Activated T-helper 2 cell treated with anti-CD3 and anti-CD28 coated beads, Interferon-gamma antibody, Interleukin-2, Interleukin-4, amounts not matched to agents 10 μg/mL and 5 μg/mL and 100 μg/mL, durations not matched to agents 14 hours and 24 hours and 36 hours (primary cell): ENCODE measurements around the gene GAS2L1. TPM values are rescaled to one million over a fixed set of nuclear protein-coding genes. Genes with fewer than 3 reads are reported as not detected.

Experiments
- DNase-seq: peaks from one replicate; pipeline ENCODE4 v3.0.0; 2021; ENCODE audit warnings: low spot score
- H3K27ac Mint-ChIP-seq: one replicate; pipeline ENCODE4 v1.8.0; 2021; ENCODE audit warnings: mixed read lengths
- H3K27me3 Mint-ChIP-seq: one replicate; pipeline ENCODE4 v1.8.0; 2021; ENCODE audit warnings: low read depth, mixed read lengths
- H3K36me3 Mint-ChIP-seq: one replicate; pipeline ENCODE4 v1.8.0; 2021; ENCODE audit warnings: low read depth, mixed read lengths
- H3K4me1 Mint-ChIP-seq: one replicate; pipeline ENCODE4 v1.8.0; 2021; ENCODE audit warnings: low read depth, mixed read lengths
- H3K4me3 Mint-ChIP-seq: one replicate; pipeline ENCODE4 v1.8.0; 2021; ENCODE audit warnings: low read depth, mild to moderate bottlenecking, moderate library complexity, mixed read lengths
- H3K9me3 Mint-ChIP-seq: one replicate; pipeline ENCODE4 v1.8.0; 2021; ENCODE audit warnings: mixed read lengths
- intact Hi-C: fragments of 100-400 bp; cut with micrococcal nuclease; formaldehyde crosslinking; loops from one replicate; pipeline ENCODE4 v1.15.1; 2023
- total RNA-seq: library from RNA; stranded (reverse); gene quantifications from 2 replicates; pipeline ENCODE4 v1.2.3, GENCODE V29; 2022

Gene GAS2L1
- total RNA-seq, 1 donor from 2014 or later: 3.4 TPM

GRCh38 chr22:29307596-29308147 is 1.2 kb downstream of the GAS2L1 start:
- intact Hi-C loops: no loop called here
- Mint-ChIP-seq H3K4me1 (peaks cover 14% of the 10 kb centered on the region), H3K9me3 (no peaks in the 10 kb centered on the region), H3K27ac (peak overlapping the region; percentile 12), H3K36me3 (no peaks in the 10 kb centered on the region), H3K4me3 (peak overlapping the region; percentile 79), H3K27me3 (peaks cover 9% of the 10 kb centered on the region)
- no peak for DNase-seq

DNA sequence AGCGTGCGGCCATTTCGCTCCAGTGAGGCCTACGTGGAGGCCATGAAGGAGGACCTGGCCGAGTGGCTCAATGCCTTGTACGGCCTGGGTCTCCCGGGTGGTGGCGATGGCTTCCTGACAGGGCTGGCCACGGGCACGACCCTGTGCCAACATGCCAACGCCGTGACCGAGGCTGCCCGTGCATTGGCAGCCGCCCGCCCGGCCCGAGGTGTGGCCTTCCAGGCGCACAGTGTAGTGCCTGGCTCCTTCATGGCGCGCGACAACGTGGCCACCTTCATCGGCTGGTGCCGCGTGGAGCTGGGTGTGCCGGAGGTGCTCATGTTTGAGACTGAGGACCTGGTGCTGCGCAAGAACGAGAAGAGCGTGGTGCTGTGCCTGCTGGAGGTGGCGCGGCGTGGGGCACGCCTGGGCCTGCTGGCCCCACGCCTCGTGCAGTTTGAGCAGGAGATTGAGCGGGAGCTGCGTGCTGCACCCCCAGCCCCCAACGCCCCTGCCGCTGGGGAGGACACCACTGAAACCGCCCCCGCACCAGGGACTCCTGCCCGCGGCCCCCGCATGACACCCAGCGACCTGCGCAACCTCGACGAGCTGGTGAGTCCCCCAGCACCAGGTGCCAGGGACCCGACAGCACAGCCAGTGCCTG is 1.8 kb downstream of the GAS2L1 start:
- DNase-seq: no peak
- Mint-ChIP-seq H3K4me1 (peaks cover 14% of the 10 kb centered on the region), H3K27ac (no peak overlapping the region), H3K4me3 (no peak overlapping the region), H3K9me3 (no peaks in the 10 kb centered on the region), H3K36me3 (no peaks in the 10 kb centered on the region), H3K27me3 (peaks cover 15% of the 10 kb centered on the region)
- intact Hi-C loops: no loop called here

DNA sequence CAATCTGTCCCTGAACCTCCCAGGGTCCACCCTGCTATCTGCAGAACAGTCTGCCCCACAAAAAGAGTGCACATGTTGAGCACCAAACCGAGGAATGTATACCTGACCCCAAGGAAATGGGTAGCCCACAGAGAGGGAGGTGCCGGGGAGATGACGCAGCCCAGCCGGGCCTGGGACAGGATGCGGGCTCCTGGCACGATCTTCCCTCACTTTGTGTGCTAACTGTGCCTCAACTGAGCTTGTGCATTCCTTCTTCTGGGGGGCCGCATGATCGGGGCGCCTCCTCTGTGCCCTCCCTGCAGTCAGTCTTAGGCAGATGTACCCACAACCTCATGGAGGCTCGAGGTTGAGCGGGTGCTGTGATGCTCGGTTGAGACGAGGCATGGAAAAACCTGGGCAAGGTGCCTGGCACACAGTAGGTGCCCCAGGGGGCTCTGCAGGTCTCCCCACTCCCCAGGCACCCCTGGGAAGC is 2.4 kb downstream of the GAS2L1 start:
- no peaks in the 10 kb centered on the region for H3K9me3 Mint-ChIP-seq
- intact Hi-C loops: no loop called here
- H3K36me3 Mint-ChIP-seq: no peaks in the 10 kb centered on the region
- peak; percentile 28 for DNase-seq
- H3K27ac Mint-ChIP-seq: no peak overlapping the region
- peak overlapping the region; percentile 13 for H3K4me3 Mint-ChIP-seq
- H3K4me1 Mint-ChIP-seq: peaks cover 17% of the 10 kb centered on the region
- H3K27me3 Mint-ChIP-seq: peaks cover 20% of the 10 kb centered on the region

DNA sequence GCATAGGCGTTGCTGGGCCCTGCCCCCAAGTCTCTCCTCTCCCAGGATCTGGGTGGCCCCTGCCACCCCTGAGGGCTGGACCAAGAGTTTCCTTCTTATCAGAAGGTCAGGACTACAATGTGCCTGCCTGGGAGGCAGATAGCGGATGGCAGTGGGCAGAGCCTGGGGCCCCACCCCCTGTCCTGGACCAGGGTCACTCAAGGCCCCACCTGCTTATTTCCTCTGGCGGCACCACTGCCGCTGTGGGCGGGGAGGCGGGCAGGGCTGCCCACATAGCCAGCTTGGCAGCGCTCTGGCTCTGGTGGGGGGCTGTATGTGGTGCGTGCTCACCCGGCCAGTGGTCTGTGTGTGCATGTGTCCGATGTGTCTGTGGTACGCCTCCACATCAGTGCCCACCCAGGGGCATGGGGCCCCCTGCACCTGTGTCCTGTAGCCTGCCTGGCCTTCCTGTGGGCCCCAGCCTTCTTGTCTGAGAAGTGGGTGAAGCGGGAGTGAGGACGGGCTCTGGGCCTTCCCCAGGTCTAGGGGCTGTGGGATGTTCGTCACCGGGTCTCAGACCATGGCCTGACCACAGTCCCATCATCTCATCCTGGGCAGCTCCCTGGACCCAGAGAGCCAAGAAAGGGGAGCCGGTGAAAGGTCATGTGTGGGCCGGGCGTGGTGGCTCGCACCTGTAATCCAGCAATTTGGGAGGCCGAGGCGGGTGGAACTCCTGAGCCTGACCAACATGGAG is 3.0 kb downstream of the GAS2L1 start:
- H3K27me3 Mint-ChIP-seq: peaks cover 26% of the 10 kb centered on the region
- DNase-seq: no peak
- H3K9me3 Mint-ChIP-seq: no peaks in the 10 kb centered on the region
- H3K27ac Mint-ChIP-seq: no peak overlapping the region
- intact Hi-C loops: loop anchor here (5.0 kb wide), 1 partner anchor 37 kb away; no protein-coding TSS in a partner anchor
- H3K4me1 Mint-ChIP-seq: peaks cover 23% of the 10 kb centered on the region
- no peaks in the 10 kb centered on the region for H3K36me3 Mint-ChIP-seq
- no peak overlapping the region for H3K4me3 Mint-ChIP-seq

- H3K36me3 Mint-ChIP-seq: no peaks in the 10 kb centered on the region
- DNase-seq: no peak
- H3K4me1 Mint-ChIP-seq: peaks cover 24% of the 10 kb centered on the region
- H3K9me3 Mint-ChIP-seq: no peaks in the 10 kb centered on the region
- H3K4me3 Mint-ChIP-seq: no peak overlapping the region
- intact Hi-C loops: loop anchor here (5.0 kb wide), 1 partner anchor 38 kb away; no protein-coding TSS in a partner anchor
- peaks cover 30% of the 10 kb centered on the region for H3K27me3 Mint-ChIP-seq
- no peak overlapping the region for H3K27ac Mint-ChIP-seq
Measured at GRCh38 chr22:29310065-29310862, 3.8 kb downstream of the GAS2L1 start.

DNA sequence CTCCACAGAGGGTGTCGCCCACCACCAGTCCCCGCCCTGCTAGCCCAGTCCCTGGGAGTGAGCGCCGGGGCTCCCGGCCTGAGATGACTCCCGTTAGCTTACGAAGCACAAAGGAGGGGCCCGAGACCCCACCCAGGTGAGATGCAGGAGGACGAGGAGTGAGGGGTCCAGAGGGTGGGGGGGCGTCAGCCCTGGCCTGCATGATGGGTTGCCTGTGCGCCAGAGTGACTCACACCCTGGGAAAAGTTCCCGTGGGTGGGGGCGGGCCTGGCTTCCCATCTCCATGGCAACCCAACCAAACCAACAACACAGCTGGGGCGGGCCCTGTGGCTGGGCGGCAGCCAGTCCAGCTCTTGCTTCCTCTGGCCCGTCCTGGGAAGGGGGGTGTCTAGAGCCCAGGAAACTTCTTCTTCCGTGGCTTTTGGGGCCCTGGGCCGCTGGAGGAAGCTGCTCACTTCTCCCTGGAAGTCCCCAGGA is 4.5 kb downstream of the GAS2L1 start:
- Mint-ChIP-seq H3K27me3 (peaks cover 30% of the 10 kb centered on the region), H3K9me3 (no peaks in the 10 kb centered on the region), H3K36me3 (no peaks in the 10 kb centered on the region), H3K4me3 (no peak overlapping the region), H3K4me1 (peaks cover 24% of the 10 kb centered on the region), H3K27ac (no peak overlapping the region)
- intact Hi-C loops: loop anchor here (5.0 kb wide), 1 partner anchor 39 kb away; no protein-coding TSS in a partner anchor
- DNase-seq: peak; percentile 56

DNA sequence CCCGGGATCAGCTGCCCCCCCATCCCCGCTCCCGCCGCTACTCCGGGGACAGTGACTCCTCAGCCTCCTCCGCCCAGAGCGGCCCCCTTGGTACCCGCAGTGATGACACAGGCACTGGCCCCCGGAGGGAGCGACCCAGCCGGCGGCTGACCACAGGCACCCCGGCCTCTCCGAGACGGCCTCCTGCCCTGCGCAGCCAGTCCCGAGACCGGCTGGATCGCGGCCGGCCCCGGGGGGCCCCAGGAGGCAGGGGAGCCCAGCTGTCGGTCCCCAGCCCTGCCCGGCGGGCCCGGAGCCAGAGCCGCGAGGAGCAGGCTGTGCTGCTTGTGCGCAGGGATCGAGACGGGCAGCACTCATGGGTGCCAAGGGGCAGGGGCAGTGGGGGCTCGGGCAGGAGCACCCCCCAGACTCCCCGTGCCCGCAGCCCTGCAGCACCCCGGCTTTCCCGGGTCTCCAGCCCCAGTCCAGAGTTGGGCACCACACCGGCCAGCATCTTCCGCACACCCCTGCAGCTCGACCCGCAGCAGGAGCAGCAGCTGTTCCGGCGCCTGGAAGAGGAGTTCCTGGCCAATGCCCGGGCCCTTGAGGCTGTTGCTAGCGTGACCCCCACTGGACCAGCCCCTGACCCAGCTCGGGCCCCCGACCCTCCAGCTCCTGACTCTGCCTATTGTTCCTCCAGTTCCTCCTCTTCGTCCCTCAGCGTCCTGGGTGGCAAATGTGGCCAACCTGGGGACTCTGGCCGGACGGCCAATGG is 5.2 kb downstream of the GAS2L1 start:
- no peaks in the 10 kb centered on the region for H3K36me3 Mint-ChIP-seq
- no peaks in the 10 kb centered on the region for H3K9me3 Mint-ChIP-seq
- no peak overlapping the region for H3K27ac Mint-ChIP-seq
- H3K4me3 Mint-ChIP-seq: no peak overlapping the region
- intact Hi-C loops: loop anchor here (5.0 kb wide), 1 partner anchor 39 kb away; no protein-coding TSS in a partner anchor
- H3K27me3 Mint-ChIP-seq: peaks cover 36% of the 10 kb centered on the region
- no peak for DNase-seq
- H3K4me1 Mint-ChIP-seq: peaks cover 24% of the 10 kb centered on the region

DNA sequence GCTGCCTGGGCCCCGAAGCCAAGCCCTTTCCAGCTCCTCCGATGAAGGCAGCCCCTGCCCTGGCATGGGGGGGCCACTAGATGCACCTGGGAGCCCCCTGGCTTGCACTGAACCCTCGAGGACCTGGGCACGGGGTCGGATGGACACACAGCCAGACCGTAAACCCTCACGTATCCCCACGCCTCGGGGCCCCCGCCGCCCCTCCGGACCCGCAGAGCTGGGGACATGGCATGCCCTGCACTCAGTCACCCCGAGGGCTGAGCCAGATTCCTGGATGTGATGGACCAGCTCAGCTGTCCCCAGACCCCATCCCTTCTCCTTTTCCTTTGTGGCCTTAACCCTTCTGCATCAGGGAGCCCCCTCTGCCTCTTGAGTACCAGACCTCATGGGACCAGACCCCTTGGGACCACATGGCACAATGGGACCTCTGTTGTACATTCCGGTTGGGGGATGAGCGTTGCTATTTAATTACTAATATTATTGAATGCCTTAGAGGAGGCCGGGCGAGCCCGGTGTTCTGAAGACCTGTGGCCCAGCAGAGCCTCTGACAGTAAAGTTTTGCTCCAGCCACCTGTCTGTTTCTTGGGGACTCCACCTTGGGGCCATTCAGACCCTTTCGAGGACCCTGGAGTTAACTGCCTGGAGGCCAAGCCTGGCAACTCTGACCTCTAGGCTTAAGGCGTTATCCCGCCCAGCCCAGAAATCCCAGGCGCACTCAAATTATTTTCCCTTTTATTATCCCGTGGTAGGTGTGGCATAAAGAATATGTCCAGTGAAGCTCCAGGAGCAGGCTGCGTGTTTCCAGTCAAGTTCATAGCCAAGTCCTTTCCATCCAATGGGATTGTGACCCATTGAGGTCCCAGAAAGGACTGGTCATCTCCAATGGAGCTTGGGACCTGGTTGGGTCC is 6.0 kb downstream of the GAS2L1 start:
- no peak overlapping the region for H3K27ac Mint-ChIP-seq
- no peak overlapping the region for H3K4me3 Mint-ChIP-seq
- no peaks in the 10 kb centered on the region for H3K9me3 Mint-ChIP-seq
- DNase-seq: no peak
- peaks cover 41% of the 10 kb centered on the region for H3K27me3 Mint-ChIP-seq
- no peaks in the 10 kb centered on the region for H3K36me3 Mint-ChIP-seq
- intact Hi-C loops: loop anchor here (5.0 kb wide), 1 partner anchor 40 kb away; no protein-coding TSS in a partner anchor
- peaks cover 22% of the 10 kb centered on the region for H3K4me1 Mint-ChIP-seq

GRCh38 chr22:29313126-29313575 is 6.7 kb downstream of the GAS2L1 start:
- peaks cover 21% of the 10 kb centered on the region for H3K4me1 Mint-ChIP-seq
- intact Hi-C loops: loop anchor here (5.0 kb wide), 1 partner anchor 41 kb away; no protein-coding TSS in a partner anchor
- H3K4me3 Mint-ChIP-seq: no peak overlapping the region
- peaks cover 43% of the 10 kb centered on the region for H3K27me3 Mint-ChIP-seq
- H3K9me3 Mint-ChIP-seq: no peaks in the 10 kb centered on the region
- no peaks in the 10 kb centered on the region for H3K36me3 Mint-ChIP-seq
- no peak for DNase-seq
- no peak overlapping the region for H3K27ac Mint-ChIP-seq

- peaks cover 19% of the 10 kb centered on the region for H3K4me1 Mint-ChIP-seq
Measured at GRCh38 chr22:29313576-29314466, 7.4 kb downstream of the GAS2L1 start.

More at GRCh38 chr22:29313576-29314466, 7.4 kb downstream of the GAS2L1 start:
- H3K27me3 Mint-ChIP-seq: peaks cover 43% of the 10 kb centered on the region
- no peaks in the 10 kb centered on the region for H3K36me3 Mint-ChIP-seq
- intact Hi-C loops: loop anchor here (5.0 kb wide), 1 partner anchor 42 kb away; no protein-coding TSS in a partner anchor
- H3K27ac Mint-ChIP-seq: no peak overlapping the region
- DNase-seq: no peak
- no peak overlapping the region for H3K4me3 Mint-ChIP-seq
- H3K9me3 Mint-ChIP-seq: no peaks in the 10 kb centered on the region
